Stimulated activated CD4-positive, alpha-beta T cell treated with anti-CD3 and anti-CD28 coated beads, Interleukin-2, amount 100 ng/mL, for 4 hours (primary cell): ENCODE results near the gene PHLDA3.

Source experiments
- DNase-seq: peaks from one replicate; pipeline ENCODE4 v3.0.0-alpha.2; 2020; ENCODE audit warnings: low read depth

Gene PHLDA3

DNA sequence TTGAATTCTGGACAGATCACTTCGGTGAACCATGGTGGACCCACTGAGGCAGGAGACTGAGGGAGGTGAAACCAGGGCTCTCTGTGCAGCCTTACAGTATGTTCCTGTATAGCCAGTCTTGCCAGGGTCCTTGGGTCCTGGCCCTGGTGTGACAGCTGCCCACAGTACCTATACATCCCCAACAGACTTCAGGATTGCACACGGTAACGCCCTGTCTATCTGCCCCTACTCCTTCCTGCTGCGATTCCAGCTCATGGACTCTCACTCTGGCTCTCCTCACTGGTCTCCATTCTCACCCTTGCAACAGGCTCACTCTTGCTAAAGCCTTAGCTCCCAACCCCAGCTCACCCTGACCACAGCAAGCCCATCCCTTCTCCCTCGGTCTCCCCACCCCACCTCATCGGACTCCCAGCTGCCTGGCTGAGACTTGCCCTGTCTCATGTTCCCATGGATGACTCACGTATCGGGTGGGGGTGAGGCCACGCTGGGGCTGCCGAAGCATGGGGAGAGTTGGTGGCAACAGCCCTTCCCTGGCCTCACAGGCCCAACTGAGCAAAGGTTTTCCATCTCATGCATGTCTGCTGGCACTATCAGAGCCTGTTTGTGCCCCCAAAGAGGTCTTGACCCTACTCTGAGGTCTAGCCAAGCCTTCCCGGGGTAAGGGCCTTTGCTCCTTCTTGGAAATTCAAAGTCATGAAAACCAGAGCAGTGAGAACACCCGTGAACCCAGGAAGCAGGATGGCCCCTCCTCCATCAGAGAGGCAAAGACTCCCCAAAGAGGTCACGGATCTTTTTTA, 7.1 kb downstream of the PHLDA3 start:
- DNase-seq, result no peak

GRCh38 chr1:201460814-201461644, 8.0 kb downstream of the PHLDA3 start:
- DNase-seq, result no peak

DNA sequence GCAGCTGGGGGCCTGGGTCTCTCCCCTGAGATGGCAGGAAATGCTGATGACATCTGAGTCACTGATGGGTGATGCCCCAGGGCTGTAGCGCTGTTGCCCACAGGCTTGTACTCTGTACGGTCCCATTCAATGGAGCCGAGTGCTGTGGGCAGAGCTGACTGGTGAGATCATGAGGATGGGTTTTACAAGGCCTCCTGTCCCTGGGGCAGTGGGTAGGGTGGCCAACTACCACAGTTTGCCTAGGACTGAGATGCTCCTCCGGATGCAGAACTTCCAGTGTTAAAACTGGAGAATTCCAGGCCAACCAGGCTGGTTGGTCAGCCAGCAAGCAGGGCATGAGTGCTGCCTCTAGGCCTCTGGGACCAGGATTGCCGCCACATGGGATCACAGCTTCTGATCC, 9.2 kb downstream of the PHLDA3 start:
- no peak for DNase-seq

DNA sequence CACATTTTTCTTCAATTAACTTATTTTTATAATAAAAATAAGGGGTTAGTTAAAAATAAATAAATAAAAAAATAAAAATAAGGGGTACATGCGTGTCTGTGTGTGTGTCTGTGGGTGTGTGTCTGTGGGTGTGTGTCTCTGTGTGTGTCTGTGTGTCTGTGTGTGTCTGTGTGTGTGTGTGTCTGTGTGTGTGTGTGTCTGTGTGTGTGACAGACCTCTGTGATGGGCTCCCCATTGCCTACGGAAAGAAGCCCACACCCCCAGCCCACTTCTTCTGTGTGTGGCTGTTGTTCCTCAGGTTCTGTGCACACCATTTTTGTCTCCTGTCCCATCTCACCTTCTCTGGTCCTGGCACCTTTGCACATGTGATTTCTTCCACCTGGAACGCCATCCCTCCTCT, 9.9 kb downstream of the PHLDA3 start:
- no peak for DNase-seq

DNA sequence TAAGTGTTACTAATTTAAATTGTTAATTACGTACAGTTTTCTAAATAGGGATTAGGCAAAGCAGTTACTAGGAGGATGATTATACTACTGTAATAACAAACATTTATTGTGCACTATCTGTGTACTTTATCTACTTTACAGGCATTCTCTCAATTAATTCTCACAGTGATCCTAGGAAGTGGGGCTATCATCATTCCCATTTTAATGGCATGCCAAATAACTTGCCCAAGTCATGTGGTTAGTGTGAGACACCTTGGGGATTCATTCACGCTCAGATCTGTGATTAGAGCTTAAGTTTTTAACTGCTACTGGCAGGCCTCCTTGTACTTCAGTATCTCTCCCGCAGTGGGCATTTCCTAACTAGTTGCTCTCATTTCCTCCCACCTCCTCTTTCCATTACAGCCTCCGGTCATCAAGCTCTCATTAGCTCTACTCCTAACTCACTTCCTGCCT, 11.5 kb downstream of the PHLDA3 start:
- no peak for DNase-seq

DNA sequence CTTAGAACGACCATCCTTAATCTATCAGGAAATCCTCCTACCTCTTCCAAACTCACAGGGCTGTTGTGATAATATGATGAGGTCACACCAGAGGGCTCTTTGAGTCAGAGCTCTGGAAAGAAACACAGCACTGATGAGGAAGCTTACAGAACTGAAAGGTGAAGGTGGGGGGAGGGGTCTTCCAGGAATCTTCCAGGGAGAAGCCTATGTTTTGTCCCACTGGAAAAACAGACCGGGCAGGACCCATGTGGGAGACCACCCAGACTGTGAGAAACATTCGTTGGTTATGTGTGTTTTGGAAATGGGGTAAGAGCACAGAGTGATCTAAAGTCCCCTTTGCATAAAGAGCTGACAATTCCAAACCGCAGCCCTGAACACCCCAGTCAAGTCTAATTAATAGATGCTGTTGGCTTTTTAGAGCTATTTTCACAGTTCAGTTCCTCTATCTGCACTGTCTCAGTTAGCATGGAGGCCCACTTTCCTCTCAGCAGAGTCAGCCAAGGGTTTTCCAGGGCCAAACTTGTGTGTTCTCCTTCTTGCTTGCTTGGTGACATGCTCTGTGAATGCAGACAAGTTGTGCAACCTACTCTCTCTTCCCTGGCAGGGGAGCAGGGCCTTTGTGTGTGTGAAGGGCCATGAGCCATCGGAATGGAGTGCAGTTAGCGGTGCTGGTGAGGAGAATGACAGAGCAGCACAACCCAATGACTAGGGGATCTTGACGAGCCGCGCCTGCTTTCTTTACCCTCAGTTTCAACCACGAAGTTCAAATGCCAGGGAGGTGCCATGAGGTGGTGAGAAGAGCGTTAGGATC, 12.3 kb downstream of the PHLDA3 start:
- no peak for DNase-seq

- no peak for DNase-seq
Observed at GRCh38 chr1:201455098-201455497, 13.9 kb downstream of the PHLDA3 start.

GRCh38 chr1:201454608-201455007, 14.4 kb downstream of the PHLDA3 start:
- no peak for DNase-seq

GRCh38 chr1:201452866-201453265, 16.1 kb downstream of the PHLDA3 start:
- no peak for DNase-seq

- DNase-seq, result no peak
Observed at GRCh38 chr1:201450721-201451291, 18.2 kb downstream of the PHLDA3 start.

- no peak for DNase-seq
Observed at GRCh38 chr1:201448990-201449389, 20.0 kb downstream of the PHLDA3 start.

GRCh38 chr1:201447903-201448871, 20.8 kb downstream of the PHLDA3 start:
- DNase-seq, result peak; percentile 28

GRCh38 chr1:201445310-201445709, 23.7 kb downstream of the PHLDA3 start:
- DNase-seq, result no peak

GRCh38 chr1:201444792-201445191, 24.2 kb downstream of the PHLDA3 start:
- no peak for DNase-seq

GRCh38 chr1:201443747-201444146, 25.2 kb downstream of the PHLDA3 start:
- no peak for DNase-seq

DNA sequence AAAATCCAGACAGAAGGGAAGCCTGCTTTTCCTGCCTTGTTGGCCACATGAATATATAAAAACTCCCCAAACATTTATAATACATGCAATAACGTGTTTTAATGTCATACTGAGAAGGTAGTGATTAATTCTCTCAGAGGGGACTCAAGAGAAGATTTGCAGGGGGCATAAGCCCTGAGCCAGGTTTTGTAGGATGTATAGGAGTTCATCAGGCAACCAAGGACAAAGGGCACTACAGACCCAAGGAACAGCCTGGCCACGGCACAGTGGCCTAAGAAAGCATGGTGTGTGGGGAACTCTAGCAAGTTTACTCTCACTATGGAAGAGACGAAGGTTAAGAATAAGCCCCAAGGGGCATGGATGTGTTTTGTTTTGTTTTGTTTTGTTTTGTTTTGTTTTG, 32.0 kb downstream of the PHLDA3 start:
- DNase-seq, result no peak

GRCh38 chr1:201436393-201436792, 32.6 kb downstream of the PHLDA3 start:
- DNase-seq, result no peak

GRCh38 chr1:201434266-201434665, 34.7 kb downstream of the PHLDA3 start:
- DNase-seq, result no peak

DNA sequence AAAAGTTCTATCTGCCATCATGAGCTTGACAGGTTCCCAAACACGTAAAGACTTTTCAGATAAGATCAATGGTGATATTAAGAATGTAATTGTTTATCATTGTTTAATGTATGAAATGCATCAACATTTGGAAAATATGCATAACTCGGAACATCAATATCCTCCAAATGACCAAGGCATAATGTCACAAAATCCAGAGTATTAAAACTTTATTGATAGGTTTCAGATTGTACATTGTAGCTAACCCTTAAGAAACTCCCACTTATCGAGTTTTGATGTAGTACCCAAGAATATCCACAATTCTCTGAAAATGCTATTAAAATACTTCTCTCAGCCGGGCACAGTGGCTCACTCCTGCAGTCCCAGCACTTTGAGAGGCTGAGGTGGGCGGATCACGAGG, 35.4 kb downstream of the PHLDA3 start:
- DNase-seq, result no peak

- DNase-seq, result no peak
Observed at GRCh38 chr1:201430776-201431175, 38.2 kb downstream of the PHLDA3 start.
